ENCODE measurements around the gene DAD1.
A peak's percentile ranks its signal among the peaks of the same experiment; 100 is the strongest.

Gene DAD1

GRCh38 chr14:22558221-22558913, 30.7 kb downstream of the DAD1 start:
- DNase-seq (ENCODE audit: low read depth) = no peak
- H3K4me3 ChIP-seq (ENCODE audit: control insufficient read depth, low read depth, low read length) = no peak overlapping the region
- TF ChIP-seq, protein P1, sequence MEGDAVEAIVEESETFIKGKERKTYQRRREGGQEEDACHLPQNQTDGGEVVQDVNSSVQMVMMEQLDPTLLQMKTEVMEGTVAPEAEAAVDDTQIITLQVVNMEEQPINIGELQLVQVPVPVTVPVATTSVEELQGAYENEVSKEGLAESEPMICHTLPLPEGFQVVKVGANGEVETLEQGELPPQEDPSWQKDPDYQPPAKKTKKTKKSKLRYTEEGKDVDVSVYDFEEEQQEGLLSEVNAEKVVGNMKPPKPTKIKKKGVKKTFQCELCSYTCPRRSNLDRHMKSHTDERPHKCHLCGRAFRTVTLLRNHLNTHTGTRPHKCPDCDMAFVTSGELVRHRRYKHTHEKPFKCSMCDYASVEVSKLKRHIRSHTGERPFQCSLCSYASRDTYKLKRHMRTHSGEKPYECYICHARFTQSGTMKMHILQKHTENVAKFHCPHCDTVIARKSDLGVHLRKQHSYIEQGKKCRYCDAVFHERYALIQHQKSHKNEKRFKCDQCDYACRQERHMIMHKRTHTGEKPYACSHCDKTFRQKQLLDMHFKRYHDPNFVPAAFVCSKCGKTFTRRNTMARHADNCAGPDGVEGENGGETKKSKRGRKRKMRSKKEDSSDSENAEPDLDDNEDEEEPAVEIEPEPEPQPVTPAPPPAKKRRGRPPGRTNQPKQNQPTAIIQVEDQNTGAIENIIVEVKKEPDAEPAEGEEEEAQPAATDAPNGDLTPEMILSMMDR (conservative IDR thresholded peaks at IDR 0.05; ENCODE audit: control insufficient read depth, insufficient read depth, low read depth, low read length) = no peak

DNA sequence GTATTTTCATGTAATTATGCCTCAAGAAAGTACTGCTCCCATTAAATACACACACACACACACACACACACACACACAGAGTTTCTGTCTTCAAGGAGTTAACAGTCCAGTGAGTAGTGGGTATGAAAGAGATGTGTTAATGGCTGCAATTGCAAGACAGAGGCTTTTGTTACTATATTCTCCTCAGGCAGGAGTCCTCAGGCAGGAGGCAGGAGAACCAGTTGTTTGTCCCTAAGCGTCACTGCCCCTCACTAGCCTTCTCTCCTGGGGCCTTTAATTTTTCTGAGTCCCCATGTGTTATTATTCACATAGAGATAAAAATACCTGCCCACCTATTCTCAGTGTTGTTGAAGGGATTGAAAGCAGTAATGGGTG, 31.2 kb downstream of the DAD1 start:
- DNase-seq (ENCODE audit: low read depth) = no peak
- TF ChIP-seq, protein P1 (conservative IDR thresholded peaks at IDR 0.05; ENCODE audit: control insufficient read depth, insufficient read depth, low read depth, low read length) = no peak
- H3K4me3 ChIP-seq (ENCODE audit: control insufficient read depth, low read depth, low read length) = no peak overlapping the region

DNA sequence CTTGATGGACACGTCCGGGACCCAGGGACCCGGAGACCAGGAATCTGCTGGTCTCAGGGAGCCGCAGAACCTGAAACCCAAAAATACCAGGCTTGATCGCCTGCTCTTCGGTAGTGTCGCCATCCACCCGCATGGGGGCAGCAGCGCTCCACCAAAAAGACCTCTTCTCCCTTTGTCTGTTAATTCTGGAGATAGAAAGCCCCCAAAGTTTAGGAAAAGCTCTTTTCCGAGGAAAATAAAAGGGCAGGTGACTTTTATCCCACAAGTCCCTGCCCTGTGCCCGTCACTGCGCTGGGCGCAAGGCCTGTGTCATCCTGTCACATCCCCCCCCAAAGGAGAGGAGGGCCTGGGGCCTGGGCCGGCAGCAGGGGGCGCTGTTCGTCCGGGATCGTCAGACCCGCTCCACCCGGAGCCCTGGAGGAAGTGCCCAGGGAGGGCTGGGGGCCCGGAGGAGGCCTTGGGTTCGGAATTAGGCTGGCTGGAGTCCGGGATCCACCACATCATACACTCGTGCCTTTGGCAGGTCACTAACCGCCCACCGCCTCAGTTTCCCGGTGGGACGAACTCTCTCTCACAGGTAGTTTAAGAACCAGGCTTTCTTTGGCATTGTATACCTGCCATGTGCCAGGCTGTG, 31.9 kb downstream of the DAD1 start:
- peak; percentile 67 for DNase-seq (ENCODE audit: low read depth)

GRCh38 chr14:22556021-22556989, 32.7 kb downstream of the DAD1 start:
- DNase-seq (ENCODE audit: low read depth) = peak; percentile 55
- TF ChIP-seq, protein P1 (conservative IDR thresholded peaks at IDR 0.05; ENCODE audit: control insufficient read depth, insufficient read depth, low read depth, low read length) = no peak
- H3K4me3 ChIP-seq (ENCODE audit: control insufficient read depth, low read depth, low read length) = no peak overlapping the region

More for the DNA sequence above, 31.9 kb downstream of the DAD1 start:
- peak overlapping the region; percentile 40 for H3K4me3 ChIP-seq (ENCODE audit: control insufficient read depth, low read depth, low read length)
- TF ChIP-seq, protein P1 (conservative IDR thresholded peaks at IDR 0.05; ENCODE audit: control insufficient read depth, insufficient read depth, low read depth, low read length) = peak; percentile 75

- DNase-seq (ENCODE audit: low read depth) = peak; percentile 29
- no peak overlapping the region for H3K4me3 ChIP-seq (ENCODE audit: control insufficient read depth, low read depth, low read length)
- TF ChIP-seq, protein P1 (conservative IDR thresholded peaks at IDR 0.05; ENCODE audit: control insufficient read depth, insufficient read depth, low read depth, low read length) = no peak
These were observed 33.5 kb downstream of the DAD1 start for GRCh38 chr14:22555384-22556011.
